A673 (cell line): ENCODE results near the gene SUGP2.

Experiments used
- EZH2 ChIP-seq: fragments of 200-600 bp; sonication (generic); IDR thresholded peaks from 2 replicates; pipeline ENCODE4 v1.6.1; 2017; ENCODE audit warnings: borderline replicate concordance, low read depth, mild to moderate bottlenecking, mixed read lengths, antibody characterized with exemption, low read length; ENCODE audit not compliant: poor library complexity, severe bottlenecking
- TF ChIP-seq, protein P1 (sequence below): fragments of 300-800, 200-600 bp; sonication (generic); conservative IDR thresholded peaks from 2 replicates; pipeline ENCODE4 v1.5.1; 2017; ENCODE audit warnings: low read depth, mild to moderate bottlenecking, antibody characterized with exemption, low read length, moderate library complexity, mixed read lengths

GRCh38 chr19:19050104-19050503, 16.8 kb upstream of the SUGP2 start:
- TF ChIP-seq, protein P1, sequence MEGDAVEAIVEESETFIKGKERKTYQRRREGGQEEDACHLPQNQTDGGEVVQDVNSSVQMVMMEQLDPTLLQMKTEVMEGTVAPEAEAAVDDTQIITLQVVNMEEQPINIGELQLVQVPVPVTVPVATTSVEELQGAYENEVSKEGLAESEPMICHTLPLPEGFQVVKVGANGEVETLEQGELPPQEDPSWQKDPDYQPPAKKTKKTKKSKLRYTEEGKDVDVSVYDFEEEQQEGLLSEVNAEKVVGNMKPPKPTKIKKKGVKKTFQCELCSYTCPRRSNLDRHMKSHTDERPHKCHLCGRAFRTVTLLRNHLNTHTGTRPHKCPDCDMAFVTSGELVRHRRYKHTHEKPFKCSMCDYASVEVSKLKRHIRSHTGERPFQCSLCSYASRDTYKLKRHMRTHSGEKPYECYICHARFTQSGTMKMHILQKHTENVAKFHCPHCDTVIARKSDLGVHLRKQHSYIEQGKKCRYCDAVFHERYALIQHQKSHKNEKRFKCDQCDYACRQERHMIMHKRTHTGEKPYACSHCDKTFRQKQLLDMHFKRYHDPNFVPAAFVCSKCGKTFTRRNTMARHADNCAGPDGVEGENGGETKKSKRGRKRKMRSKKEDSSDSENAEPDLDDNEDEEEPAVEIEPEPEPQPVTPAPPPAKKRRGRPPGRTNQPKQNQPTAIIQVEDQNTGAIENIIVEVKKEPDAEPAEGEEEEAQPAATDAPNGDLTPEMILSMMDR = no peak
- no peak for TF ChIP-seq EZH2
